AG08396 (cell line): ENCODE data around the gene HMGXB3.

Experiments
- DNase-seq: peaks from one replicate; pipeline ENCODE4 v3.0.0; 2012; ENCODE audit warnings: low spot score, mixed read lengths

Gene HMGXB3

GRCh38 chr5:149990518-149991376, 9.8 kb upstream of the HMGXB3 start:
- DNase-seq = peak; percentile 62

DNA sequence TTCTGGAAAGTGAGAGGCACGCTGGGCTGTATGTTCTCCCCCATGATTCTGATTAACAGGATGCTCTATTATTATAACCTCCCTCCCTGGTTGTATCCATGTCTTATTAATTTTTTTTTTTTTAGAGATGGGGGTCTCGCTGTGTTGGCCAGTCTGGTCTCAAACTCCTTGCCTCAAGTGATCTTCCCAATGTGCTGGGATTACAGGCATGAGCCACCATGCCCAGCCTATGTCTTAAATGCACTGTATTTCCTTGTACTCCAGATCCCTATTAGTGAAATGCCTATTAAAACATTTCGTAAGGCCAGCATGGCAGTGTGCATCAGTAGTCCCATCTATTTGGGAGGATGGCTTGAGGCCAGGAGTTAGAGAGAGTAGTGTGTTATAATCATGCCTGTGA, 7.1 kb upstream of the HMGXB3 start:
- no peak for DNase-seq

- DNase-seq = no peak
These were observed 4.9 kb upstream of the HMGXB3 start for GRCh38 chr5:149995385-149996204.

- DNase-seq = no peak
These were observed 4.2 kb upstream of the HMGXB3 start for GRCh38 chr5:149996205-149996890.

DNA sequence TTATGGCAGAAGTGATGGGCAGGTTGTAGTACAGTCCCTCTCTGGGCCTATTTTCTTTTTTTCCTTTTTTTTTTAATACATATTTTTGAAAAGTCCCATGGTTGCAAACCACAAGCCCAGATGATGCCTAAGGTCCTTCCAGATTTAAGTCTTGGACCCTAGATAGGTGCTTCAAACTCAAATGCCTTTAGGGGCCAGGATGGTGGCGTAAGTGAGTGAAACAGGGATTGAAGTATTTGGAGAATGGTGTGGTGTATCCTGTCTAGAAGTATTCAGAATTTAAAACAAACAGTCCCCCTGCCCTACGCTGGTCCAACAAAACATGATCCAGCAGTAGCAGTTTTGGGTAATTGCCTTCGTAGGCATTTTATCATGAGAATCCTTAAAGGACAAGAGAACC, 2.3 kb upstream of the HMGXB3 start:
- DNase-seq = no peak

GRCh38 chr5:149999359-149999758, 1.2 kb upstream of the HMGXB3 start:
- DNase-seq = no peak

- DNase-seq = no peak
These were observed 678 bp upstream of the HMGXB3 start for GRCh38 chr5:149999866-150000255.

GRCh38 chr5:150000990-150001659, 586 bp downstream of the HMGXB3 start:
- DNase-seq = peak; percentile 78

DNA sequence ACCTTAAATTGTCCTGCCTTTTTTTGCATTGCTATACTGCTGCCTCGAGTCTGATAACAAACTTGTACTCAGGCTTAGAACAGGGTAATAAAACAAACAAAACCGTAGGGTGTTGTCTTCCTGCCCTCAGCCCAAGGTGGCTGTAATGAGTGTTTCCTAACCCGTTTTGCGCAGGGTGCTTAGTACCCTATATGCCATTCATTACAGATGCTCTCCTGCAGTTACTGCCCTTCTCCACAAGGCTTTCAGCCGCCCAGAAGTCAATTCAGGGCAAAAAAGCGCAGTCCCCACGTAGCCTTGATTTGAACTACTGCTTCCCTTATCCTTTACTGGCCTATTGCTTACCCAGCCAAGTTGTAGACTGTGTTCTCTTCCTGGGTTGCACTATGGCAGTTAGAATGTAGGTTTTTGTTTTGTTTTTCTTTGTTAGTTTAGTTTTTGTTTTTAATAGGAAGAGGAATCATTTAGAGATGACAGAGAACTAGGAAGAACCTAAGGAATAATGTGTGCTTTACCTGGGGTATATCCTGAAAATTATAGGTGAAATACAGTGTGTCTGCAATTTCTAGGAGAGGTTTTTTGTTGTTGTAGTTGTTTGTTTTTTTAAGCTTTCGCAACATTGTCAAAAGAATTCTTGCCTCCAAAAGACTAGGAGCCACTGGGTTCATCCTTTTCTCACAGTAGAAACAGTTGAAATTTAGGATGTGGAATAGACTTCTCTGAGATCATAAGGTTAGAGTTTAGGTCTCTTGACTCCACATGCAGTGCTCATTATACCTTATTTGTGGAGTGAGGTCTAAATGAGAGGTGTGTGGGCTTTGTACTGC, 1.3 kb downstream of the HMGXB3 start:
- DNase-seq = peak; percentile 80

GRCh38 chr5:150006318-150006717, 5.8 kb downstream of the HMGXB3 start:
- no peak for DNase-seq

DNA sequence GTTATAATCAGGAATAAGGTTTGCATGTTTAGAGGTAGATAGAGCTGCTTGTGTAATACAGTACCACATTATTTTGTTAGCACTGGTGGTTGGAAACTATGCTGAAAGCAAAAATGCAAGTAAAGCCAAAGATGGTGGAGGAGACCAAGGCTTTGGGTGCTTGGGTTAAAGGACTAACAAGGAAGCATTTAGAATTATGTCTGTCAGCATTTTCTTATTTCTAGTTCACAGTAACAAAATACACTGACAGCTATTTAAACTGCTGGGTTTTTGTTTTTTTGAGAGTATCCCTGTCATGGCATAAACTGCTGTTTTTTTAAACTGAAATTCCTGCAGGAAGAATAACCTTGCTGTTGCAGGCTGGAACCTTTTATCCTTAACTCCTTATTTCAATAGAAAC, 6.5 kb downstream of the HMGXB3 start:
- DNase-seq = no peak

GRCh38 chr5:150009671-150010387, 9.3 kb downstream of the HMGXB3 start:
- no peak for DNase-seq

DNA sequence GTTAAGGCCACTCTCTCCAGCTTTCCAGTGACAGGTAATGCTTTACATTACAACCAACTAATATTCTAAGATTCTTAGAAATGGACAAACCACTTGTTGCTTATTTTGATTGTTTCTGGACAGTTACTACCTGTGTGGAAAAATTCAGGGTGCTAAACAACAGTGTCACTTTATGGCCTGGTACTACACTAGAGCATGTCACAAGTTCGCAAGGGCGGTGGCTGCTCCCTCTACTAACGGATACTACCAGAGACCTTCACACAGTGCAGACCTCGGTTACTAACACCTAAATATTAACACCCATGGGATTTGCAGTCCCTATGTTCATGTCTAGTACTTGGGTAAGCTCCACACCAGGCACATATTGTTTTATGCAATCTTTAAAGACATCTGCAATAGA, 13.4 kb downstream of the HMGXB3 start:
- no peak for DNase-seq

DNA sequence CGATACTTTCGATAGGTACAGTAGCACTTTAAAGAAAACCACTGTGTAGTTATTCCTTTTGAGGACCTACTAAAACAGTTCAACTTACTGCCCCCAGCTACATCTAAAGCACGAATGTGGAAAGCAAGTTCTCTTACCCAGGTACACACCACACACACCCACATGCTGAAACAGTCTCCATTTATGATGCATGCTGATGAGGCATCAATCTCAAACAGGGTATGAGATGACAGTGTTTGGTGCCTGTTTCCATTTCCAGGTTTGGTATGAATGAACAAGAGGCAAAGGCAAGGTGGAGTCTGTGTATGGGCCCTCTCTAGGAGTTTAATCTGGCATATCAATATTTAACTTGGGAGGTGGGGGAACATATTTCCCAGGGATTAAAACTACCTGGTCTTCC, 13.9 kb downstream of the HMGXB3 start:
- no peak for DNase-seq

- no peak for DNase-seq
These were observed 14.9 kb downstream of the HMGXB3 start for GRCh38 chr5:150015415-150015814.

- no peak for DNase-seq
These were observed 16.0 kb downstream of the HMGXB3 start for GRCh38 chr5:150016537-150016936.

DNA sequence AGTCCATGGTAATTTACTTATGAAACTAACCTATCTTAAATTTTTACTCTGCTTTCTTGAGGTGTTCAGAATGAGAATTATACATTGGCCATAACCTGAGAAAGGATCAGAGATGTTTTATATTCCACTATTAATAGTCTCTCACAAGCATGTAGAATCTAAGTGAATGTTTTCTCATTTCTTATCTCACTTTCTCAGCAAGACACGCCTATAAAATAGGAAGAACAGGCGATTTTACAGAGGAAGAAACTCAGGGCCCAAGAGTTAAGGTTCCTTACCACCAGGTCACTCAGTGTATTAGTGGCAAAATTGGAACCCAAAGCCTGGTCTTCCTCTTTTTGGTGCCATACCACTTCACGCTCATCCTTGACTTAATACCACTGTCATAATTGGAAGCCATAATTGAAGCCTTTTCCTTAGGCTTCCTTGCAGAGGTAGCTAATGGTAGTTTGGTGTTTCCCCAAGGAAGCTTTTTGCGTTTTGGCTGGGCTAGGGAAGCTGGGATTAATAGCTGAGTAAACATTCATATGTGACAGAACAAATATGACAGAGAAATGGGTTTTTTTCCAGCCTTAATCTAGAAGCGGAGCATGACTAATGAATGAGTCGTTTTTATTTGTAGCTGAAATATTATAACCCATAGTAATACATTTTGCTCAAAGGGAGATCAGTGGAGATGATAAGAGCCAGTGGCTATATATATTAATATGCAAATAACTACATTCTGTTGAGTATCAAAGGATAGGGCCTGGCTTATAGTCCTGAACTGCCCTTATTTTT, 16.9 kb downstream of the HMGXB3 start:
- peak; percentile 45 for DNase-seq

- no peak for DNase-seq
These were observed 19.7 kb downstream of the HMGXB3 start for GRCh38 chr5:150020249-150020648.

DNA sequence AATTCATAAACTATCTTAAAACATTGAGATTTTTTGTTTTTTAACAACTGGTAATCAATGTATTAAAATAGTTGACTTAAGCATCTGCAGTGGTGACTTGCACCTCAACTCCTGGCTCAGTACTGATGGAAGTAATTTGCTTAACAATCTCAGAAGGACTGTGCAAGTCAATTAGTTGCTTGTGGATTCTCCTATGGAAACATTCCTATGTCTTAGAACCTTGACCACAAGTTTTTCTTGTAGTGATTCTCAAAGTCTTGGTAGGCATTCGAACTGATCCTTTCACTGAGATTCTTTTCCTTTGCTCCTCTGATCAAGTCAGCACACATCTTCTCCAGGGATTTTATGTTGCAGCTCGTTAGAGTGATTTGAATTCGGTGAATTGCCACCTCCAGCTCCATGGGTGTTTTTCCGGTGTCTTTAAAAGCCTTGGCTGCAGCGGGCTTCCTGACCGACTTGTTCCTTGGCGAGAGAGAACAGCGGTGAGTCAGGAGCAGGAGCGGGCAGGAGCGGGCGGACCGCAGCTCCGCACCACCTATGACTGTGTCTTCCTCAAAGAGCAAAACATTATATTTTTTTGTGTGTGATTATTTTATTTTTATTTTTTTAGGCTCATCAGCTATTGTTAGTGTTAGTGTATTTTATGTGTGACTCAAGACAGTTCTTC, 21.1 kb downstream of the HMGXB3 start:
- no peak for DNase-seq
